ENCODE measurements around the gene ITGAL. TPM values are rescaled to one million over a fixed set of nuclear protein-coding genes. Genes with fewer than 3 reads are reported as not detected.

Gene ITGAL
- total and polyA plus RNA-seq, 2 of the 13 experiments (the other 11 are each of a cell fraction or from before 2014, with no cell fraction given), result 0.86 to 1.2 TPM

DNA sequence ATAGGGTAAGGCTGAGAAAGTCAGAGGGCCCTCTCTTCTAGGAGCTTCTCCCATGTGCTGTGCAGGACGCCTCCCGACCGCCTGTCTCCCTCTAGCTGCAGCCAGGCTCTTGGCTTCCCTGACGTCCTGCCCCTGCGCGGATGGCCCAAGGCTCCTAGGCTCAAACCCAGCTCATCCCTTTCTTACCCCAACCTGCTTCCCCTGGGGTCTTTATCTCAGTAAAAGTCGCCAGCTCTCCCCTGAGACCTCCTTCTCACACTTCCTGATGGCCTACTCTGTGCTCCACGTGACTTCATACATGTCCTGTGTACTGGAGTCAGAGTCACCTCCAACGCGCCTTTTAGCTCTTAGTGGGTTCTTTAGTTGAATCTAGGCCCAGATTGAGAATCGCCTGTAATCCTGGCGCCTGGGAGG lies 63.2 kb downstream of the ITGAL start (continued):
- TF ChIP-seq, protein P1, sequence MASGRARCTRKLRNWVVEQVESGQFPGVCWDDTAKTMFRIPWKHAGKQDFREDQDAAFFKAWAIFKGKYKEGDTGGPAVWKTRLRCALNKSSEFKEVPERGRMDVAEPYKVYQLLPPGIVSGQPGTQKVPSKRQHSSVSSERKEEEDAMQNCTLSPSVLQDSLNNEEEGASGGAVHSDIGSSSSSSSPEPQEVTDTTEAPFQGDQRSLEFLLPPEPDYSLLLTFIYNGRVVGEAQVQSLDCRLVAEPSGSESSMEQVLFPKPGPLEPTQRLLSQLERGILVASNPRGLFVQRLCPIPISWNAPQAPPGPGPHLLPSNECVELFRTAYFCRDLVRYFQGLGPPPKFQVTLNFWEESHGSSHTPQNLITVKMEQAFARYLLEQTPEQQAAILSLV (CRISPR knock-in tag; IDR thresholded peaks at IDR 0.05; ENCODE audit: borderline replicate concordance), result peak; percentile 81; the same call in 1 of the 2 replicates
- TF ChIP-seq, protein P2, sequence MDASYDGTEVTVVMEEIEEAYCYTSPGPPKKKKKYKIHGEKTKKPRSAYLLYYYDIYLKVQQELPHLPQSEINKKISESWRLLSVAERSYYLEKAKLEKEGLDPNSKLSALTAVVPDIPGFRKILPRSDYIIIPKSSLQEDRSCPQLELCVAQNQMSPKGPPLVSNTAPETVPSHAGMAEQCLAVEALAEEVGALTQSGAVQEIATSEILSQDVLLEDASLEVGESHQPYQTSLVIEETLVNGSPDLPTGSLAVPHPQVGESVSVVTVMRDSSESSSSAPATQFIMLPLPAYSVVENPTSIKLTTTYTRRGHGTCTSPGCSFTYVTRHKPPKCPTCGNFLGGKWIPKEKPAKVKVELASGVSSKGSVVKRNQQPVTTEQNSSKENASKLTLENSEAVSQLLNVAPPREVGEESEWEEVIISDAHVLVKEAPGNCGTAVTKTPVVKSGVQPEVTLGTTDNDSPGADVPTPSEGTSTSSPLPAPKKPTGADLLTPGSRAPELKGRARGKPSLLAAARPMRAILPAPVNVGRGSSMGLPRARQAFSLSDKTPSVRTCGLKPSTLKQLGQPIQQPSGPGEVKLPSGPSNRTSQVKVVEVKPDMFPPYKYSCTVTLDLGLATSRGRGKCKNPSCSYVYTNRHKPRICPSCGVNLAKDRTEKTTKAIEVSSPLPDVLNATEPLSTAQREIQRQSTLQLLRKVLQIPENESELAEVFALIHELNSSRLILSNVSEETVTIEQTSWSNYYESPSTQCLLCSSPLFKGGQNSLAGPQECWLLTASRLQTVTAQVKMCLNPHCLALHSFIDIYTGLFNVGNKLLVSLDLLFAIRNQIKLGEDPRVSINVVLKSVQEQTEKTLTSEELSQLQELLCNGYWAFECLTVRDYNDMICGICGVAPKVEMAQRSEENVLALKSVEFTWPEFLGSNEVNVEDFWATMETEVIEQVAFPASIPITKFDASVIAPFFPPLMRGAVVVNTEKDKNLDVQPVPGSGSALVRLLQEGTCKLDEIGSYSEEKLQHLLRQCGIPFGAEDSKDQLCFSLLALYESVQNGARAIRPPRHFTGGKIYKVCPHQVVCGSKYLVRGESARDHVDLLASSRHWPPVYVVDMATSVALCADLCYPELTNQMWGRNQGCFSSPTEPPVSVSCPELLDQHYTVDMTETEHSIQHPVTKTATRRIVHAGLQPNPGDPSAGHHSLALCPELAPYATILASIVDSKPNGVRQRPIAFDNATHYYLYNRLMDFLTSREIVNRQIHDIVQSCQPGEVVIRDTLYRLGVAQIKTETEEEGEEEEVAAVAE (CRISPR knock-in tag; IDR thresholded peaks at IDR 0.05; ENCODE audit: borderline replicate concordance), result peak; percentile 76; the same call in 1 of the 2 replicates
- TF ChIP-seq ATF1 (CRISPR knock-in tag; IDR thresholded peaks at IDR 0.05) (no peak), STAT5B (CRISPR knock-in tag; IDR thresholded peaks at IDR 0.05) (0 out of 2 replicates have a peak, but pooled peaks have one; percentile 14), GABPA (IDR thresholded peaks at IDR 0.05; ENCODE audit: low read depth, low read length) (no peak), GABPA (CRISPR knock-in tag; IDR thresholded peaks at IDR 0.05; ENCODE audit: low read depth) (no peak), ZNF256 (CRISPR knock-in tag; conservative IDR thresholded peaks at IDR 0.05) (peak; percentile 89), ZNF12 (CRISPR knock-in tag; IDR thresholded peaks at IDR 0.05) (0 out of 2 replicates have a peak, but pooled peaks have one; percentile 69), ZNF30 (CRISPR knock-in tag; IDR thresholded peaks at IDR 0.05) (peak; percentile 74; the same call in 1 of the 2 replicates), KLF9 (CRISPR knock-in tag; IDR thresholded peaks at IDR 0.05; ENCODE audit: low read depth) (no peak), AHR (CRISPR knock-in tag; IDR thresholded peaks at IDR 0.05) (peak; percentile 49; the same call in 1 of the 2 replicates), ZNF343 (CRISPR knock-in tag; IDR thresholded peaks at IDR 0.05) (0 out of 2 replicates have a peak, but pooled peaks have one; percentile 27), ZNF138 (CRISPR knock-in tag; IDR thresholded peaks at IDR 0.05; ENCODE audit: low read depth) (no peak), ZBTB33 (CRISPR knock-in tag; IDR thresholded peaks at IDR 0.05) (peak; percentile 79), NKX3-1 (CRISPR knock-in tag; IDR thresholded peaks at IDR 0.05) (peak; percentile 63), HNF4A (CRISPR knock-in tag; IDR thresholded peaks at IDR 0.05) (0 out of 2 replicates have a peak, but pooled peaks have one; percentile 5), MBNL3 (CRISPR knock-in tag; conservative IDR thresholded peaks at IDR 0.05) (no peak), GATAD1 (CRISPR knock-in tag; IDR thresholded peaks at IDR 0.05) (peak; percentile 46), YY1 (IDR thresholded peaks at IDR 0.05; ENCODE audit: insufficient read depth, insufficient replicate concordance, low read depth, low read length) (peak; percentile 62), TBX3 (IDR thresholded peaks at IDR 0.05; ENCODE audit: borderline replicate concordance) (no peak), ZNF18 (CRISPR knock-in tag; IDR thresholded peaks at IDR 0.05; ENCODE audit: insufficient replicate concordance) (peak; percentile 83), ZNF260 (CRISPR knock-in tag; IDR thresholded peaks at IDR 0.05; ENCODE audit: borderline replicate concordance, low read depth) (no peak)
- TF ChIP-seq, protein P3, sequence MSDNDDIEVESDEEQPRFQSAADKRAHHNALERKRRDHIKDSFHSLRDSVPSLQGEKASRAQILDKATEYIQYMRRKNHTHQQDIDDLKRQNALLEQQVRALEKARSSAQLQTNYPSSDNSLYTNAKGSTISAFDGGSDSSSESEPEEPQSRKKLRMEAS (IDR thresholded peaks at IDR 0.05), result peak; percentile 95
